GM12878 (cell line): ENCODE results near the gene KLF12. TPM values are rescaled to one million over a fixed set of nuclear protein-coding genes. Genes with fewer than 3 reads are reported as not detected.

Experiments used
- ATAC-seq: fragments of 200-7000 bp; cut with Tn5 transposase; 3 replicates; pipeline ENCODE4 v1.9.1; 2020; ENCODE audit warnings: mild to moderate bottlenecking, moderate library complexity
- BruUV-seq: library from RNA; stranded (reverse); fragments of 400-500 nt; replicated peaks from 2 replicates; lab custom pipeline; 2021; lab: Mats Ljungman, UMichigan
- CTCF ChIA-PET: fragments of 300-600 bp; sonication (Branson Sonifier 250); formaldehyde crosslinking; extraction: SDS; loops from one replicate; lab custom pipeline; 2021; ENCODE audit warnings: inconsistent platforms; lab: Yijun Ruan, JAX
- POLR2A ChIA-PET: fragments of 350-600 bp; formaldehyde crosslinking; extraction: SDS; loops from one replicate; lab custom pipeline; 2021; ENCODE audit warnings: inconsistent platforms; lab: Charles Lee
- RAD21 ChIA-PET: fragments of 300-600 bp; sonication (Branson Sonifier 250); formaldehyde crosslinking; loops from one replicate; lab custom pipeline; 2023; ENCODE audit warnings: antibody characterized with exemption; ENCODE audit not compliant: unreplicated experiment; lab: Charles Lee
- SMC1A ChIA-PET: fragments of 300-600 bp; sonication (Branson Sonifier 250); formaldehyde crosslinking; loops from one replicate; lab custom pipeline; 2023; ENCODE audit not compliant: unreplicated experiment, uncharacterized antibody; lab: Charles Lee
- DNase-seq: peaks from one replicate; pipeline ENCODE4 v3.0.0-alpha.2; 2011; ENCODE audit warnings: low read depth, low spot score
- FAIRE-seq: peaks from 3 replicates; lab custom pipeline; 2011; peaks lifted over from hg19 to GRCh38; lab: Jason Lieb, UNC
- H2AFZ ChIP-seq: 2 replicates; pipeline ENCODE4 v1.6.0; 2011; ENCODE audit warnings: low read depth, low read length, control low read depth; ENCODE audit not compliant: control insufficient read depth
- H3K27ac ChIP-seq: 2 replicates; pipeline ENCODE4 v1.5.1; 2011; ENCODE audit warnings: control low read depth; ENCODE audit not compliant: control insufficient read depth, insufficient read depth
- H3K27me3 ChIP-seq, 2 experiments: replicated peaks in 1 of 2; 2 replicates each; pipeline versions ENCODE4 v1.6.0 to v1.6.1; 2011; ENCODE audit warnings: low read length in 1 of 2; ENCODE audit not compliant: control insufficient read depth in 2 of 2, insufficient read depth in 2 of 2
- H3K36me3 ChIP-seq, 2 experiments: 2 replicates each; pipeline ENCODE4 v1.5.1; 2011; ENCODE audit warnings: low read length in 1 of 2; ENCODE audit not compliant: control insufficient read depth in 2 of 2, insufficient read depth in 2 of 2
- H3K4me1 ChIP-seq: 2 replicates; pipeline ENCODE4 v1.6.1; 2011; ENCODE audit warnings: mild to moderate bottlenecking, low read length, moderate library complexity, mixed read lengths; ENCODE audit not compliant: control insufficient read depth, insufficient read depth
- H3K4me2 ChIP-seq: 2 replicates; pipeline ENCODE4 v1.6.0; 2011; ENCODE audit warnings: control low read depth; ENCODE audit not compliant: control insufficient read depth, insufficient read depth
- H3K4me3 ChIP-seq: fragments of 200-600 bp; sonication (generic); 2 replicates; pipeline ENCODE4 v1.5.1; 2016
- H3K79me2 ChIP-seq: 2 replicates; pipeline ENCODE4 v1.6.0; 2011; ENCODE audit warnings: low read length; ENCODE audit not compliant: control insufficient read depth, insufficient read depth
- H3K9ac ChIP-seq: 2 replicates; pipeline ENCODE4 v1.8.0; 2011; ENCODE audit warnings: low read length, control low read depth, mixed read lengths; ENCODE audit not compliant: control insufficient read depth, insufficient read depth
- H3K9me3 ChIP-seq: replicated peaks from 3 replicates; pipeline ENCODE4 v1.5.1; 2011; ENCODE audit warnings: mild to moderate bottlenecking, low read length; ENCODE audit not compliant: control insufficient read depth, insufficient read depth
- H4K20me1 ChIP-seq: 2 replicates; pipeline ENCODE4 v1.6.0; 2011; ENCODE audit not compliant: control insufficient read depth, insufficient read depth
- ASH2L ChIP-seq: fragments of 300-600, 200-600 bp; sonication (generic); IDR thresholded peaks from 2 replicates; pipeline ENCODE4 v1.6.1; 2017; ENCODE audit warnings: low read depth, mild to moderate bottlenecking, borderline replicate concordance
- CBFB ChIP-seq: IDR thresholded peaks from 2 replicates; pipeline ENCODE4 v1.6.1; 2016; ENCODE audit warnings: antibody characterized with exemption, low read depth
- CTCF ChIP-seq, 3 experiments: IDR thresholded peaks in 2 of 3; conservative IDR thresholded peaks in 1 of 3; 2 replicates each; pipeline ENCODE4 v1.5.1; 2011; ENCODE audit warnings: low read depth in 3 of 3, low read length in 3 of 3, mild to moderate bottlenecking in 3 of 3, control low read depth in 2 of 3, moderate library complexity in 2 of 3, inconsistent platforms in 1 of 3, mixed read lengths in 1 of 3; ENCODE audit not compliant: control insufficient read depth in 2 of 3, insufficient read depth in 1 of 3; ENCODE audit errors: extremely low read depth in 1 of 3
- E2F8 ChIP-seq: fragments of 450-650 bp; IDR thresholded peaks from 2 replicates; pipeline ENCODE4 v1.6.1; 2018; ENCODE audit warnings: mild to moderate bottlenecking, low read depth, moderate library complexity; ENCODE audit not compliant: partially characterized antibody
- HDGF ChIP-seq: fragments of 450-650 bp; IDR thresholded peaks from 2 replicates; pipeline ENCODE4 v1.6.1; 2016; ENCODE audit warnings: antibody characterized with exemption
- KDM1A ChIP-seq: fragments of 200-600 bp; sonication (generic); IDR thresholded peaks from 2 replicates; pipeline ENCODE4 v1.6.1; 2016; ENCODE audit warnings: borderline replicate concordance
- RUNX3 ChIP-seq: IDR thresholded peaks from 2 replicates; pipeline ENCODE4 v1.6.1; 2012; ENCODE audit warnings: low read length, inconsistent platforms
- SMC3 ChIP-seq: IDR thresholded peaks from 2 replicates; pipeline ENCODE4 v1.6.1; 2011; ENCODE audit warnings: low read length, improper control_type of control experiment, borderline replicate concordance
- SUPT20H ChIP-seq: IDR thresholded peaks from 2 replicates; pipeline ENCODE4 v1.6.1; 2011; ENCODE audit warnings: low read depth, mild to moderate bottlenecking, low read length, moderate library complexity, borderline replicate concordance; ENCODE audit not compliant: control insufficient read depth
- ZBTB11 ChIP-seq: fragments of 450-650 bp; formaldehyde crosslinking; IDR thresholded peaks from 2 replicates; pipeline ENCODE4 v1.5.0; 2022; ENCODE audit warnings: mild to moderate bottlenecking, missing genetic modification characterization
- ZNF384 ChIP-seq: IDR thresholded peaks from 2 replicates; pipeline ENCODE4 v1.6.1; 2012; ENCODE audit warnings: low read depth, mild to moderate bottlenecking, low read length, improper control_type of control experiment, borderline replicate concordance
- WGBS: methylation state at CpG from one replicate; pipeline ENCODE4 v1.1.6; 2016; ENCODE audit warnings: low lambda C conversion rate; ENCODE audit not compliant: insufficient replicate concordance, insufficient coverage; ENCODE audit errors: missing lambda C conversion rate; 5-methylcytosine and 5-hydroxymethylcytosine counted together
- in situ Hi-C: fragments of 300-500 bp; cut with MboI; formaldehyde crosslinking; loops from 9 replicates; pipeline ENCODE4 v1.14.3; 2018; ENCODE audit warnings: mixed read lengths
- intact Hi-C: fragments of 100-400 bp; cut with micrococcal nuclease; formaldehyde crosslinking; loops from one replicate; pipeline ENCODE4 v1.14.2; 2022; ENCODE audit not compliant: unreplicated experiment
- polyA plus RNA-seq, 11 experiments: library from polyadenylated mRNA; depleted of rRNA in 4 of 11; unstranded in 6 of 11; stranded (reverse) in 5 of 11; fragments of >200 nt; fragmentation: Nextera tagmentation in 4 of 11; fragmentation: Illumina TruSeq in 1 of 11; extraction: Ambion mirVana in 4 of 11; extraction: Trizol in 1 of 11; gene quantifications; 1 replicate in 1 of 11; 2 replicates in 10 of 11; pipeline versions ENCODE4 v1.2.1 to v1.2.3, GENCODE V29; 2011 to 2016; ENCODE audit warnings: inconsistent platforms in 2 of 11, missing spikeins in 2 of 11, low read depth in 1 of 11
- total RNA-seq, 4 experiments: library from RNA; depleted of rRNA in 3 of 4; stranded (reverse); fragments of >200 nt in 3 of 4; fragmentation: Illumina TruSeq in 1 of 4; extraction: Trizol in 1 of 4; gene quantifications; 2 replicates each; pipeline versions ENCODE4 v1.2.1 to v1.2.3, GENCODE V29; 2013 to 2021

Gene KLF12
- total and polyA plus RNA-seq, 10 of the 15 experiments (the other 5 are each of a cell fraction or from before 2014, with no cell fraction given) = 0.11 to 11.4 (median 0.98) TPM

DNA sequence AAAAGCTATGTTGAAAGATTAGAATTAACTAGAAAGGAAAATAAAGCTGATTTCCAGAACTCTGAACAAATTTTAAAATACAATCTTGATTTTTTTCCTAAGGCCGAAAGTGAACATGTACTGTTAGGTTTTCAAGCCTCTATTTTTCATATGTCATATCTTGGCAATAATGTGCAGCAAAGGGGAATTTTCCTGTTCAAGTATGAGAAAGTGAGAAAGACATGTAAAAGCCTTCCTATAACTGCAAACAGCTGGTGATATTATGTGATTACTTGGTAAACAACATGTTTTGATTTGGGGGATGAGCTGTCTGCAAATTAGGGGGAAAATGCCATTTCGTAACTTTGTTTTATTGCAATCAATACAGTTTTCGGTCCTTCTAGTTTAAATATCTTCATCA lies 4.0 kb upstream of the KLF12 start:
- in situ Hi-C loops = no loop called here
- Histone ChIP-seq H3K4me2 (no peak overlapping the region), H3K9me3 (no peaks in the 10 kb centered on the region), H3K4me3 (no peak overlapping the region), H3K9ac (no peak overlapping the region), H3K27me3 (no peaks in the 10 kb centered on the region), H3K27ac (no peak overlapping the region), H3K79me2 (peaks cover 2% of the 10 kb centered on the region; the same call in 1 of the 2 replicates), H3K36me3 (no peaks in the 10 kb centered on the region), H2AFZ (no peak overlapping the region), H4K20me1 (no peaks in the 10 kb centered on the region), H3K4me1 (peaks cover 5% of the 10 kb centered on the region; the same call in 1 of the 2 replicates)
- ATAC-seq = no peak
- ChIA-PET CTCF (interaction anchor here (1.0 to 2.8 kb wide), 3 partner anchors 9 to 382 kb away, joined by 3 to 8 read pairs (median 4); no protein-coding TSS in a partner anchor), POLR2A (no interaction called here), SMC1A (interaction anchor here (0.6 to 1.9 kb wide), 7 partner anchors 14 to 302 kb away, joined by 3 to 5 read pairs (median 4); no protein-coding TSS in a partner anchor), RAD21 (no interaction called here)
- FAIRE-seq = no peak
- DNase-seq = no peak
- 94% methylated on average over 3 of the region's 3 CpGs for WGBS
- BruUV-seq = no TSS peak
- intact Hi-C loops = loop anchor here (10.0 kb wide), 1 partner anchor 173 kb away; no protein-coding TSS in a partner anchor
- TF ChIP-seq RUNX3 = no peak
- TF ChIP-seq ZNF384 = no peak
- TF ChIP-seq HDGF = no peak
- TF ChIP-seq E2F8 = no peak
- TF ChIP-seq SUPT20H = no peak
- no peak for TF ChIP-seq CTCF (IDR thresholded peaks at IDR 0.05 in 2 of 3, conservative IDR thresholded peaks at IDR 0.05 in 1 of 3; ENCODE audit: control insufficient read depth in 2 of 3, extremely low read depth in 1 of 3, insufficient read depth in 1 of 3, low read depth in 3 of 3, low read length in 3 of 3)
- TF ChIP-seq ASH2L = no peak
- no peak for TF ChIP-seq CBFB
- no peak for TF ChIP-seq ZBTB11 (CRISPR knock-in tag)
- no peak for TF ChIP-seq KDM1A
- TF ChIP-seq SMC3 = no peak
